B cell (primary cell): Measurements from ENCODE around the gene MRPL41. TPM values are rescaled to one million over a fixed set of nuclear protein-coding genes. Genes with fewer than 3 reads are reported as not detected.

Experiments
- ATAC-seq: fragments of 200-7000 bp; cut with Tn5 transposase; one replicate; pipeline ENCODE4 v1.10.0; 2021; ENCODE audit warnings: low read depth, mild to moderate bottlenecking, moderate number of reproducible peaks, moderate library complexity
- CTCF ChIA-PET: fragments of 350-600 bp; sonication (Branson Sonifier 250); formaldehyde crosslinking; loops from one replicate; lab custom pipeline; 2021; ENCODE audit warnings: antibody characterized with exemption, inconsistent platforms; lab: Charles Lee
- POLR2A ChIA-PET: fragments of 350-600 bp; sonication (Branson Sonifier 250); formaldehyde crosslinking; loops from one replicate; lab custom pipeline; 2021; ENCODE audit warnings: antibody characterized with exemption; lab: Charles Lee
- DNase-seq: peaks from one replicate; pipeline ENCODE4 v3.0.0; 2013
- H2AFZ ChIP-seq: 2 replicates; pipeline ENCODE4 v1.6.1; 2012; ENCODE audit warnings: mild to moderate bottlenecking, low read depth, low read length; ENCODE audit not compliant: insufficient read depth, poor library complexity, severe bottlenecking
- H3K27ac ChIP-seq, 2 donors: 1 replicate in 1 of 2; 2 replicates in 1 of 2; pipeline ENCODE4 v1.5.1; 2012 to 2013; ENCODE audit warnings: low read length in 2 of 2, mild to moderate bottlenecking in 2 of 2, moderate library complexity in 1 of 2
- H3K27me3 ChIP-seq, 4 experiments: fragments of 200-600 bp in 1 of 4; sonication (generic) in 1 of 4; replicated peaks in 1 of 4; 1 replicate in 2 of 4; 2 replicates in 2 of 4; pipeline versions ENCODE4 v1.6.1 to v1.7.0; 2013 to 2016; ENCODE audit warnings: low read length in 3 of 4, mild to moderate bottlenecking in 2 of 4, mixed read lengths in 1 of 4, moderate library complexity in 1 of 4; ENCODE audit not compliant: insufficient read depth in 4 of 4, control insufficient read depth in 3 of 4; ENCODE audit errors: control extremely low read depth in 1 of 4
- H3K36me3 ChIP-seq, 2 experiments: replicated peaks in 1 of 2; 1 replicate in 1 of 2; 2 replicates in 1 of 2; pipeline versions ENCODE4 v1.6.1 to v1.7.1; 2013; ENCODE audit warnings: low read length in 1 of 2; ENCODE audit not compliant: insufficient read depth in 2 of 2, control insufficient read depth in 1 of 2; ENCODE audit errors: control extremely low read depth in 1 of 2, extremely low read depth in 1 of 2
- H3K4me1 ChIP-seq, 2 donors: fragments of 200-600 bp in 1 of 2; sonication (generic) in 1 of 2; 1 replicate in 1 of 2; 2 replicates in 1 of 2; pipeline versions ENCODE4 v1.5.1 to v1.6.1; 2013 to 2017; ENCODE audit warnings: low read length in 2 of 2; ENCODE audit not compliant: control insufficient read depth in 2 of 2, insufficient read depth in 2 of 2
- H3K4me2 ChIP-seq: replicated peaks from 2 replicates; pipeline ENCODE3; 2012; ENCODE audit warnings: mild to moderate bottlenecking, low read depth, low read length; ENCODE audit not compliant: poor library complexity, severe bottlenecking
- H3K4me3 ChIP-seq, 5 experiments: fragments of 200-600 bp in 1 of 5; sonication (generic) in 1 of 5; 1 replicate in 3 of 5; 2 replicates in 2 of 5; pipeline versions ENCODE4 v1.5.1 to v1.7.0; 2011 to 2016; ENCODE audit warnings: low read length in 4 of 5, mild to moderate bottlenecking in 4 of 5, low read depth in 2 of 5, control low read depth in 1 of 5, moderate library complexity in 1 of 5; ENCODE audit not compliant: insufficient read depth in 1 of 5; ENCODE audit errors: control extremely low read depth in 1 of 5, extremely low read depth in 1 of 5
- H3K79me2 ChIP-seq: fragments of 200-600 bp; sonication (generic); one replicate; pipeline ENCODE4 v1.6.0; 2016; ENCODE audit warnings: low read length; ENCODE audit not compliant: control insufficient read depth, insufficient read depth
- H3K9ac ChIP-seq: fragments of 200-600 bp; sonication (generic); 2 replicates; pipeline ENCODE4 v1.6.1; 2017; ENCODE audit warnings: mild to moderate bottlenecking, low read length, moderate library complexity
- H3K9me3 ChIP-seq, 3 donors: one replicate each; pipeline versions ENCODE4 v1.6.1 to v1.7.1; 2013; ENCODE audit warnings: low read length in 2 of 3; ENCODE audit not compliant: control insufficient read depth in 2 of 3, insufficient read depth in 1 of 3; ENCODE audit errors: control extremely low read depth in 1 of 3
- H4K20me1 ChIP-seq: 2 replicates; pipeline ENCODE4 v1.6.0; 2012; ENCODE audit warnings: mild to moderate bottlenecking, low read length; ENCODE audit not compliant: insufficient read depth, control insufficient read depth, poor library complexity, severe bottlenecking
- H3K27ac Mint-ChIP-seq: one replicate; pipeline ENCODE4 v1.8.0; 2021; ENCODE audit warnings: mixed read lengths
- H3K27me3 Mint-ChIP-seq: one replicate; pipeline ENCODE4 v1.8.0; 2021; ENCODE audit warnings: mixed read lengths
- H3K4me1 Mint-ChIP-seq: one replicate; pipeline ENCODE4 v1.8.0; 2021; ENCODE audit warnings: mixed read lengths
- H3K4me3 Mint-ChIP-seq: one replicate; pipeline ENCODE4 v1.8.0; 2021; ENCODE audit warnings: mixed read lengths
- H3K9me3 Mint-ChIP-seq: one replicate; pipeline ENCODE4 v1.8.0; 2022; ENCODE audit warnings: mixed read lengths; ENCODE audit not compliant: insufficient read depth
- EZH2 ChIP-seq: IDR thresholded peaks from 2 replicates; pipeline ENCODE4 v1.6.1; 2012; ENCODE audit warnings: borderline replicate concordance, low read depth, mild to moderate bottlenecking, moderate library complexity, low read length; ENCODE audit not compliant: insufficient read depth, poor library complexity, severe bottlenecking
- WGBS: methylation state at CpG from one replicate; pipeline ENCODE4 v1.1.5; 2013; ENCODE audit warnings: missing lambda C conversion rate; ENCODE audit not compliant: insufficient coverage; 5-methylcytosine and 5-hydroxymethylcytosine counted together
- intact Hi-C: fragments of 100-400 bp; cut with micrococcal nuclease; formaldehyde crosslinking; loops from one replicate; pipeline ENCODE4 v1.10.0; 2022
- polyA plus RNA-seq: library from polyadenylated mRNA; depleted of rRNA; stranded (reverse); fragments of >200 nt; gene quantifications from 2 replicates; pipeline ENCODE4 v1.2.3, GENCODE V29; 2012
- total RNA-seq, 2 donors: library from RNA; stranded (reverse); fragments of 120-200 nt in 1 of 2; gene quantifications; 1 replicate in 1 of 2; 2 replicates in 1 of 2; pipeline versions ENCODE4 v1.2.3 to v1.2.4, GENCODE V29; 2013 to 2022
- TF ChIP-seq, protein P1 (sequence below): fragments of 200-600 bp; IDR thresholded peaks from one replicate; pipeline ENCODE4 v1.8.0; 2022; ENCODE audit warnings: antibody characterized with exemption, mild to moderate bottlenecking

The MRPL41 gene
- total and polyA plus RNA-seq, 2 donors (not counting 1 experiment from before 2014, with no cell fraction given): 59.2 to 70.9 TPM

DNA sequence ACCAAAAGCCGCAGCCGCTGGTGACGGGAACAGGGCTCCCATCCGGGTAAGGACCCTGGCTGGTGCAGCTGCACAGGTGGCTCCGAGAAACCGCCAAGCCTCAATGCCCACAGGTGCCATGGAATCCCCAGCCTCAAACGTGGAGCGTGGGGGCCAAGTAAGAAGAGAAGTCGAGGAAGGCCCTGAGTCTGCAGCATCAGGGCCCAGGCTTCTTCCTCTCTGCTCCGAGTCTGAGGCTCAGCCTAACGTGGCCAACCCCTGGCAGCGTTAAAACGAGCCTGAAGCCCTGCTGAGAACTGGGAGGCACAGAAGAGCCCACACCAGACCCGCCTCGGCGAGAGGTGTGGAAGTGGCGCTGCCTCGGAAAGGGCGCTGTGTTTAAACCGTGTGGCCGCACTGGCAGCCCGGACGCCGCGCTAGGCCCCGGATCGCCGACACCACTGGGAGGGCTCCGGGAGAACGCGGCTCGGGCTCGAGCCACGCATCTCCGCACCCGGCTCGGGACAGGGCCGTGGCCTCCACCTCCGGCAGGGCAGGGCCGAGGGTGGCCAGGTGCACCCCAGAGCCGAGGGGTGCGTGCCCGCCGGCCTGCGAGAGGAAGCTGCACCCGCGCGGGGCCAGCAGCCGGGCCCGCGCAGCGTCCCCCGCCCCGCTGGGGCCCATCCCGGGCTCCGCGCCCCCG lies 37.9 kb downstream of the MRPL41 start:
- Histone ChIP-seq H3K79me2 (peaks cover 13% of the 10 kb centered on the region), H3K36me3 (peaks cover 0 to 26% of the 10 kb centered on the region in 2 experiments), H2AFZ (peak overlapping the region; percentile 54), H3K9me3 (no peaks in the 10 kb centered on the region), H4K20me1 (peaks cover 5% of the 10 kb centered on the region), H3K9ac (peak overlapping the region; percentile 56), H3K27ac (no peak overlapping the region), H3K27me3 (no peaks in the 10 kb centered on the region), H3K4me1 (peaks cover 9 to 15% of the 10 kb centered on the region in 2 donors), H3K4me2 (peak overlapping the region; percentile 93), H3K4me3 (peak overlapping the region; percentile 9 to 58 (median 47))
- POLR2A ChIA-PET: no interaction called here
- intact Hi-C loops: loop anchor here (1.0 to 2.0 kb wide), 4 partner anchors 11 to 39 kb away; partner anchors contain the start of genes ARRDC1, DPH7, MRPL41 and PNPLA7
- WGBS: 11% methylated on average over 57 of the region's 58 CpGs
- ATAC-seq (no peak), DNase-seq (peak; percentile 46)
- CTCF ChIA-PET: interaction anchor here (2.0 kb wide), 1 partner anchor 83 kb away, joined by 6 read pairs; no protein-coding TSS in a partner anchor
- no peaks in the 10 kb centered on the region for H3K9me3 Mint-ChIP-seq
- H3K27ac Mint-ChIP-seq: peak overlapping the region; percentile 63
- H3K4me1 Mint-ChIP-seq: peaks cover 12% of the 10 kb centered on the region
- TF ChIP-seq, protein P1, sequence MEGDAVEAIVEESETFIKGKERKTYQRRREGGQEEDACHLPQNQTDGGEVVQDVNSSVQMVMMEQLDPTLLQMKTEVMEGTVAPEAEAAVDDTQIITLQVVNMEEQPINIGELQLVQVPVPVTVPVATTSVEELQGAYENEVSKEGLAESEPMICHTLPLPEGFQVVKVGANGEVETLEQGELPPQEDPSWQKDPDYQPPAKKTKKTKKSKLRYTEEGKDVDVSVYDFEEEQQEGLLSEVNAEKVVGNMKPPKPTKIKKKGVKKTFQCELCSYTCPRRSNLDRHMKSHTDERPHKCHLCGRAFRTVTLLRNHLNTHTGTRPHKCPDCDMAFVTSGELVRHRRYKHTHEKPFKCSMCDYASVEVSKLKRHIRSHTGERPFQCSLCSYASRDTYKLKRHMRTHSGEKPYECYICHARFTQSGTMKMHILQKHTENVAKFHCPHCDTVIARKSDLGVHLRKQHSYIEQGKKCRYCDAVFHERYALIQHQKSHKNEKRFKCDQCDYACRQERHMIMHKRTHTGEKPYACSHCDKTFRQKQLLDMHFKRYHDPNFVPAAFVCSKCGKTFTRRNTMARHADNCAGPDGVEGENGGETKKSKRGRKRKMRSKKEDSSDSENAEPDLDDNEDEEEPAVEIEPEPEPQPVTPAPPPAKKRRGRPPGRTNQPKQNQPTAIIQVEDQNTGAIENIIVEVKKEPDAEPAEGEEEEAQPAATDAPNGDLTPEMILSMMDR: no peak
- TF ChIP-seq EZH2: no peak
- peak overlapping the region; percentile 85 for H3K4me3 Mint-ChIP-seq
- H3K27me3 Mint-ChIP-seq: no peaks in the 10 kb centered on the region

DNA sequence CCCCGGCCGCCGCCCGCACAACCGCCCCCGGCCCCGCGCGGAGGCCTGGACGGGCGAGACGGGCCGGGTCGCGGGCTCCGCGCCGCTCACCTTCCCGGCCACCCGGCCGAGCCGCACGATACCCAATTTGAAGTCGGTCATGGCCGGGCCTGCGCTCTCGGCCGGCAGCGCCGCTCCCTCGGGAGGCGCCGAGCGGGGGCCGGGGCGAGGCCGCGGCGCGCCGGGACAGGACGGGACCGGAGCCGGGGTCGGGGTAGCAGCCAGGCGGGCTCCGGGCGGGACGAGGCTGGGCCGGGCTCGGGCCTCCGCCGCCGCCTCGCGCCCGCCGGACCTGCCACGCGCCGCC lies 38.4 kb downstream of the MRPL41 start:
- Histone ChIP-seq H3K4me2 (peak overlapping the region; percentile 93), H3K9ac (peak overlapping the region; percentile 56), H3K27ac (no peak overlapping the region), H2AFZ (no peak overlapping the region), H3K27me3 (no peaks in the 10 kb centered on the region), H3K4me1 (peaks cover 9 to 15% of the 10 kb centered on the region in 2 donors), H3K79me2 (peaks cover 13% of the 10 kb centered on the region), H4K20me1 (peaks cover 5% of the 10 kb centered on the region), H3K9me3 (no peaks in the 10 kb centered on the region), H3K36me3 (peaks cover 0 to 24% of the 10 kb centered on the region in 2 experiments), H3K4me3 (peak overlapping the region in 3 of 5 experiments; percentile 47 to 58 (median 51))
- CTCF ChIA-PET: no interaction called here
- Mint-ChIP-seq H3K27ac (no peak overlapping the region), H3K4me3 (no peak overlapping the region), H3K4me1 (peaks cover 12% of the 10 kb centered on the region), H3K27me3 (no peaks in the 10 kb centered on the region), H3K9me3 (no peaks in the 10 kb centered on the region)
- ATAC-seq (no peak), DNase-seq (no peak)
- no peak for TF ChIP-seq EZH2
- TF ChIP-seq, protein P1: no peak
- WGBS: under 1% methylated on average over 61 of the region's 61 CpGs
- intact Hi-C loops: loop anchor here (1.0 to 2.0 kb wide), 4 partner anchors 12 to 39 kb away; partner anchors contain the start of genes ARRDC1, DPH7, MRPL41 and PNPLA7
- POLR2A ChIA-PET: interaction anchor here (0.7 to 1.6 kb wide), 3 partner anchors 11 to 29 kb away, joined by 7 to 8 read pairs (median 7); partner anchors contain the start of genes ARRDC1 and EHMT1
